ENCODE measurements around the gene TP53BP2.

Gene TP53BP2

GRCh38 chr1:223849352-223850254, 3.9 kb upstream of the TP53BP2 start:
- no peak for TF ChIP-seq CTCF (IDR thresholded peaks at IDR 0.05)
- Histone ChIP-seq H3K4me1 (peaks cover 0 to 12% (median 4%) of the 10 kb centered on the region in 4 donors), H3K27me3 (no peaks in the 10 kb centered on the region), H3K27ac (no peak overlapping the region), H3K9me3 (no peaks in the 10 kb centered on the region), H3K4me3 (no peak overlapping the region), H3K36me3 (no peaks in the 10 kb centered on the region)
- intact Hi-C loops (cut with DNase I; ENCODE audit: low total_unique reads), result no loop called here
- DNase-seq, result no peak

- DNase-seq, result no peak
- no peaks in the 10 kb centered on the region for H3K27me3 ChIP-seq
- H3K36me3 ChIP-seq, result no peaks in the 10 kb centered on the region
- H3K4me3 ChIP-seq, result no peak overlapping the region
- H3K9me3 ChIP-seq, result no peaks in the 10 kb centered on the region
- intact Hi-C loops (cut with DNase I; ENCODE audit: low total_unique reads), result no loop called here
- peaks cover 0 to 18% (median 5%) of the 10 kb centered on the region in 4 donors for H3K4me1 ChIP-seq
- no peak overlapping the region for H3K27ac ChIP-seq
- TF ChIP-seq CTCF (IDR thresholded peaks at IDR 0.05), result no peak
Measured at GRCh38 chr1:223848536-223848935, 2.8 kb upstream of the TP53BP2 start.

GRCh38 chr1:223847781-223848345, 2.1 kb upstream of the TP53BP2 start:
- intact Hi-C loops (cut with DNase I; ENCODE audit: low total_unique reads), result no loop called here
- no peaks in the 10 kb centered on the region for H3K36me3 ChIP-seq

GRCh38 chr1:223845037-223845809, 524 bp downstream of the TP53BP2 start:
- intact Hi-C loops (cut with DNase I; ENCODE audit: low total_unique reads), result no loop called here
- Histone ChIP-seq H3K4me1 (peaks cover 0 to 51% (median 19%) of the 10 kb centered on the region in 4 donors), H3K27me3 (no peaks in the 10 kb centered on the region)

More at GRCh38 chr1:223847781-223848345, 2.1 kb upstream of the TP53BP2 start:
- DNase-seq, result no peak
- no peak overlapping the region for H3K4me3 ChIP-seq
- no peak for TF ChIP-seq CTCF (IDR thresholded peaks at IDR 0.05)
- no peaks in the 10 kb centered on the region for H3K9me3 ChIP-seq
- no peaks in the 10 kb centered on the region for H3K27me3 ChIP-seq
- peaks cover 0 to 25% (median 8%) of the 10 kb centered on the region in 4 donors for H3K4me1 ChIP-seq
- peak overlapping the region; percentile 99 to 100 for H3K27ac ChIP-seq

More at GRCh38 chr1:223845037-223845809, 524 bp downstream of the TP53BP2 start:
- no peaks in the 10 kb centered on the region for H3K9me3 ChIP-seq
- H3K4me3 ChIP-seq, result peak overlapping the region; percentile 89 to 94
- no peaks in the 10 kb centered on the region for H3K36me3 ChIP-seq
- no peak for TF ChIP-seq CTCF (IDR thresholded peaks at IDR 0.05)
- DNase-seq, result peak; percentile 45 to 80
- H3K27ac ChIP-seq, result peak overlapping the region; percentile 99 to 100
